ENCODE data around the gene TMEM247.
"Not testable (repeated sequence)": the region's sequence is repeated elsewhere in the genome, so short reads cannot be mapped to it uniquely, and the experiment has no call there.

- not testable (repeated sequence) for TF ChIP-seq POLR2A (IDR thresholded peaks at IDR 0.05; ENCODE audit: low read length); GATA1 (IDR thresholded peaks at IDR 0.05; ENCODE audit: low read depth, low read length)
These were observed 7.2 kb upstream of the TMEM247 start for GRCh38 chr2:46472165-46472564.
